GM18520 (cell line): ENCODE data around the gene ZSCAN29.

Experiments
- ATAC-seq: cut with Tn5 transposase; IDR thresholded peaks from one replicate; pipeline ENCODE4 v1.9.1; 2021; ENCODE audit not compliant: unreplicated experiment

Gene ZSCAN29

DNA sequence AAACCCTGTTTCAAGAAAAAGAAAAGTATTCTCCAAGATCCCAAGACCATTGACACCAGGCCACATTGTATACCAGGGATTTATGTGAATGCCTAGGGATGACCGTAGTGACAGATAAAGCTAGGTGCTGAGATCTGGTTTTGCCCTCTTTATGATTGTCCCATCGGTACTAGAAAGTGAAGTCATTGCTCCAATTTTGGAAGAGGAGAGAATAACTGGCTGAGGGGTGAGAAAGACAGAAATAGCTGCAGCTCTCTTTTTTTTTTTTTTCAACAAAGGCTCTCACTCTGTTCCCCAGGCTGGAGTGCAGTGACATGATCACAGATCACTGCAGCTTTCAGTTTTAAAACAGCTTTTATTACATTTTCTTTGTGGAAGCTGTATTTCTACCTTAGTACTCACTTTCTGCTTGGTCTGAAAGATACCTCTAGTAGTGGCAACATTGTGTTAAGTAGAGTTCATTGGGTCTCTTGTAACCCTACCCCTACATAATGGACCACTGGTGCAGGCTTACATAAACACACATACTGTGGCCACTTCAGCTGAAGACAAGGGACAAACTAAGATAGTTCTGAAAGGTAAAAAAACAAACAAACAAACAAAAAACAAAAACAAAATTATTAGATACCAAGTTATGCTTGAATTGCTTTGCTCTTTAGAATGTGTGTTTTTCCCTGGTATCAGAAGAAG is 18.0 kb downstream of the ZSCAN29 start:
- no peak for ATAC-seq

DNA sequence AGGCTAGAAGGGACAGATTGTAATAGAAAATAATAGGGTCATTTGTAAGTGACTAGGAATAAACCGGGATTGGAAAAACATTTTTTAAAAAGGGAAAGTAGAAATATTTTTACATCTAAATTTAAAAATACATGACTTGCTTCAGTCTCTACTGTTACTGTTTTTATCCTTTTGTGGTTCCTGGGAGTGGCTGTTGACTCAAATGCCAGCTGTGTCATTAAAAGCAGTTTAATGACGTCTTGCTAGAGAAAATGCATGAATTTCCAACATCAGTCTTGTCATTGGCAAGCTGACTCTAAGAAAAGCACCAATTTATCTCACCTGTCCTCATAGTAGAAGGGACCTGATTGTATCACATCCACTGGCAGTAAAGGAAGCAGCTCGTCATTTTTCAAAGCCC is 23.7 kb downstream of the ZSCAN29 start:
- ATAC-seq = no peak

DNA sequence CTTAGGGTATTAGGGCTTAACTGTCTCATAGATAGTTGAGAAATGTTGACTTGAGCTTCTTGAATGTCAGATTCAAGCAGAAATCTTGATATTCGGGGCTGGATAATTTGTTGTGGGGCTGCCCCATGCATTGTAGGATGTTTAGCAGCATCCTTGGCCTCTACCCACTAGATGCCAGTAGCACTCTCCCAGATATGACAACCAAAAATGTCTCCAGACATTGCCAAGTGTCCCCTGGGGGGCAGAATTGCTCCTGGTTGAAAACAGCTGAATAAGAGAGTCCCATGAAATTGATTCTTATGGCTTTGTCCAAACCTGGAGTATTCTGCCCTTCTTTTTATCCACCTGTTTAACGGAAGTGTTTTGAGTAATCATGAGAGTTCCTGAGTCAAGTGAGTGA is 24.5 kb downstream of the ZSCAN29 start:
- ATAC-seq = no peak

DNA sequence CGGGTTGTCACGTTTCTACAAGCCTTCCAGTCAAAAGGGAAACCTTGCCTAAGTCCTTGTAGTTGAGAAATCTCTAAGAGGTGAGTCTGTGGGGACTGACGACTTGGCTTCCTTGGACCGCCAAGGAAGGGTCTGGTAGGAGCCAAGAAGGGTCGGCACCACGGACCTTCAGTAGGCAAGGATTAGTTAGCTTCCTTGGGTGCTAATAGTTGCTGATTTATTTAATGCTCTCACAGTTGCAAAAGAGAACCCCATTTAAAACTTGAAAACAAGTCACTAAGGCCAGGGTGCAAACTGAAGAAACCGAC is 40.1 kb downstream of the ZSCAN29 start:
- ATAC-seq = peak; percentile 6

DNA sequence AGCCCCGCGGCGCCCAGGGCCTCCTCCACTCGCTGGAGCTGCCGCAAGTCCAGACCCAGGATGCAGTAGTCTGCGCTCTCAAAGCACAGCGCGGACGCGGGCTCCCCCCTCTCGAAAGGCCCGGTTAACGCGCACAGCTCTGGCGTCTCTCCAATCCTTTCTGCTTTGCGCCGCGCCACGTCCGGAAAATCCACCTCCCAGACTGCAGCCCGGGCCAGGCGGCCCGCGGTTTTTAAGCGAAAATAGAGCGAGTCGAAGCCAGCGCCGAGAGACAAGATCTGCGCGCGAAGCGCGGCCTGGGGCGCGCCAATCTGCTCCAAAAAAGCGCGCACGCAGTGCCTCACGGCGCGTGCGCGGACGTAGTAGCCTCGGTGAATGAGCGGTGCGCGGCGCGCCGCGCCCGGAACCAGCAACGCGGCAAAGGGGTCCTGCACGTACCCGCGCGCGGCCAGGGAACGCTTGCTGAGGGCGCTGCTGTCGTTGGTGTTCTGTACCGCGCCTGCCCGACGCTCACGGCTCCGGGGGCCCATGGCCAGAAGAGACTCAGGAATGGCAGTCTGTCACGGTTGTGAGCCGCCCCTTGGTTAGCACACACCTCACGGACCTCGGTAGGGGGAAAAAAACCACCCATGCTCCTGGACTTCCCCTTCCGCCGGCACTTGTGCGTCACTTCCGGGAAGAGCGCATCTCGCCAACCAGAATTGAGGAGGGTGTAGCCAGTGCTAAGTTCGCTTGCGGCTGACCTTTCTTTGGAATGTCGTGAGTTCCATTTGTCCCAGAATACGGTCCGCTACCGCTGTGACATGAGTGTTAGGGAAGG is 40.7 kb downstream of the ZSCAN29 start, which contains the start of gene LCMT2:
Gene LCMT2, minus strand, starts transcription at position 614 of the 820 bp plus-strand sequence. Its CDS starts 84 bp downstream, at position 530.
- peak; percentile 68 for ATAC-seq

DNA sequence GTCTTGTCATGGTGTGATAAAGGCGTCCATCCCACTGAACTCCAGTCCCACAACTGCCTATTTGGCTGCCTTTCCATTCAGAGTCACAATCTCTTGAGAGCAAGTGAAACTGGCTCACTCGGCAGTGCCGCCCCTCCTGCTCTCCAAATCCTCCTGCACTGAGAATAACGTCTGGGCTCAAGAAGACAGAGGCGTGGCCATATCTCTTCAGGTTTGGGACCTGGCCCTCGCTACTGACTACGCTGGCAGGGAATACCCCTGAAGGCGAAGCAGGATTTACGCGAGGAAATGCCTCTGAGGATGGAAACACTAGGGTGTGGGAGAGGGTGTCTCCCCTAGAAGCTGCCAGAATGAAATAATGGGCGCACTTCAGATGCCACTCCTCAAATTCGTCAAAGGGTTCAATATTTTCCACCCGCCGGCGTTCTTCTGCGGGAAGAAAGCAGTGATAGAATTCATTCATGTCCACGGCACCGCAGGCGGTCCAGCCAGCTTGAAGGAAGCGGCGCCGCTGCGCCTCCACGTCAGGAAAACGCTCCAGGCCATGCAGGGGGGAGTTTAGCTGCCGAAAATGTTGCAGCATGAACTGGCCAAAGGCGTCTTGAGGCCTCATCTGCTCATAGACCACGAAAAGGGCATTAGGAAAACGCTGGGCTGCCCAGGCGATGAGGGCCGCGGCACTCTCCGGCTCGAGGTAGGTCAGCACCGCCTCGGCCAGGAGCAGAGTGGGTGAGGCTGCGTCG is 41.5 kb downstream of the ZSCAN29 start:
- ATAC-seq = no peak

DNA sequence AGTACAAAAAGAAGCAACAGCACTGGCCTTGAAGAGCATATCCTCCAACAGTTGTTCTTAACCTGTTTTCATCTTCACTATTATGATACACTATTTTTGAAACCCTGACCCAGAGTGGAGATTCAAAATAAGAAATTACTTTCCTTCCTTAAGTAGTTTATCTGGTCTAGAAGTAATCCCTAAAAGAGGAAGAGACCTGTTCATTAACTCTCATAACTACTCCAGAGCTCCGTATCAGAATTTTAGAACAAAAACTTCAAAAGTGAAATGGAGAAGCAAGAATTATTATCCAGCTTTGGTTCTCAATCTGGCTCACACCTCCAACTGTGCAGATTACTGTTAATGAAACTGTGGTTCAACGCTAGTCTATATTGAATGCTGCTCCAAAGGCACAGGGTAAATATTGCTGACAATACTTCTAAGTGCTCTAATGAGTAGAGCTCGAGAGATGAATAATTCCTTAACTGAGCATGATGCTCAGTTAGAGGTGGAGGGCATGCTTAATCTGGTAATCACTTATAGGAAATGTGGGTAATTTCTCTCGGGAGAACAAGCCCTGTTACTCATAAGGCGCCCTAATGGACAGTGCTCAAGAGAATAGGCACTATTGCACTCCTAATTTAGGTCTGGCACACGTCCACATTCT is 45.7 kb downstream of the ZSCAN29 start:
- no peak for ATAC-seq

DNA sequence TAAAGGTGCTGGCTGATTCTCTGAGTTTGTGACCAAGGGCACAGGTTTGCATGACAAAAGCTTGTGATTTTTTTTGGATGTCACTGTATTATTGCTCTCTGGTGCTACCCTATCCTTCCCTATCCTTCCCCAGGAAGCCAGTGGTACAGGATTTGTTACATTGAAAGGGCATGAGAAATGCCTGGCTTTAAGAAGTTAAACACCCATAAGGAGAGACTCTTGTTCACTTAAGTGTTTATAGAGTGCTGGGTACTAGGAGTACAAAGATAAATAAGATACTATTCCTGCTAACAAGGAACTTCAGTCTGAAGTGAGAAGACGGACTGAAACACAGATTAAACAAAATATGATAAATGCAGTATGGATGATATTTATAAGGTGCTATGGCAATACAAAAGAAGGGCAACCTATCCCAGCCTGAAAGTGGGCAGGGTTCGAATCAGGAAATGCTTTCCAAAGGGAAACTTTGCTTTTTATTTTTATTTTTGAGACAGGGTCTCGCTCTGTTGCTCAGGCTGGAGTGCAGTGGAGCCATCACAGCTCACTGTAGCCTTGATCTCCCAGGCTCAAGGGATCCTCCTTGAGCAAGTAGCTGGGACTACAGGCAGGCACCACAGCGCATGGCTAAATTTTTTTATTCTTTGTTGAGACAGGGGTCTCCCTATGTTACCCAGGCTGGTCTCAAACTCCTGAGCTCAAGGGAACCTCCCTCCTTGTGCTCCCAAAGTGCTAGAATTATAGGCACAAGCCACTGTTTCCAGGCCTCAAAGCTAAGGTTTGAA is 51.7 kb downstream of the ZSCAN29 start:
- ATAC-seq = no peak

DNA sequence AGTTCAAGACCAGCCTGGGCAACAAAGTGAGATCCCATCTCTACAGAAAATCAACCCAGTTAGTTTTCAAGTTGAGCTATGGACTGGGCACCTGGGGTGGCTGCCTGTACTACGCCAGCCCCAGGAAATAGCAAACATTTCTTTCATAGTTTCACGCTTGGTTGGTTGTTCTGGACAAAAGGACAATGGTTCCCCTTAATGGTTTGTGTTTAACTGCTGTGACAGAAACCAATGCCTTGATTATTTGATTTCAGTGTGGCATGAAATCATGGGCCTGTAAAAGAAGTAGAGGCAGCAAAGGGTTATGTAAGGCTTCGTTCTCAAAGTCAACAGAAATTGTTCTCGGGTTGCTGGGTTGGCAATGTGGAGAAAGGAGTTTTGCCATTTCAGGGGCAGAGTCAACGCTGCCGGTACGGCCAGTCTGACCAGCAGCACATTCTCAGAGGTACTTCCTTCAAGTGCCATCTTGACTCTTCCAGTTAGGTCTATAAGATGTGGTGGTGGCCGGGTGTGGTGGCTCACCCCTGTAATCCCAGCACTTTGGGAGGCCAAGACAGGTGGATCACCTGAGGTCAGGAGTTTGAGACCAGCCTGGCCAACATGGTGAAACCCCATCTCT is 53.2 kb downstream of the ZSCAN29 start:
- no peak for ATAC-seq

DNA sequence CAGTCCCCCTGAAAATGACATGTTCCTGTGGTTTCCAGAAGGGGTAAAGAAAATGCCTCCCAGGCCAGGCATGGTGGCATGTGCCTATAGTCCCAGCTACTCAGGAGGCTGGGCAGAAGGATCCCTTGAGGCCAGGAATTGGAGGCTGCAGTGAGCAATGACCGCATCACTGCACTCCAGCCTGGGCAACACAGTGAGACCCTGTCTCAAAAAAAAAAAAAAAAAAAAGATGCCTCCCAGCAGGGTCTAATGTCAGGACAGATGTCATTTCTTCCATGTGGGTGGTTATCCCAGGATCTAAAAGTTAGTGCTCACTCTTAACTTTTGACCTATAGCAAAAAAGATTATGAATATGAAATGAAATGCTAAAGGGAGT is 53.9 kb downstream of the ZSCAN29 start:
- no peak for ATAC-seq

DNA sequence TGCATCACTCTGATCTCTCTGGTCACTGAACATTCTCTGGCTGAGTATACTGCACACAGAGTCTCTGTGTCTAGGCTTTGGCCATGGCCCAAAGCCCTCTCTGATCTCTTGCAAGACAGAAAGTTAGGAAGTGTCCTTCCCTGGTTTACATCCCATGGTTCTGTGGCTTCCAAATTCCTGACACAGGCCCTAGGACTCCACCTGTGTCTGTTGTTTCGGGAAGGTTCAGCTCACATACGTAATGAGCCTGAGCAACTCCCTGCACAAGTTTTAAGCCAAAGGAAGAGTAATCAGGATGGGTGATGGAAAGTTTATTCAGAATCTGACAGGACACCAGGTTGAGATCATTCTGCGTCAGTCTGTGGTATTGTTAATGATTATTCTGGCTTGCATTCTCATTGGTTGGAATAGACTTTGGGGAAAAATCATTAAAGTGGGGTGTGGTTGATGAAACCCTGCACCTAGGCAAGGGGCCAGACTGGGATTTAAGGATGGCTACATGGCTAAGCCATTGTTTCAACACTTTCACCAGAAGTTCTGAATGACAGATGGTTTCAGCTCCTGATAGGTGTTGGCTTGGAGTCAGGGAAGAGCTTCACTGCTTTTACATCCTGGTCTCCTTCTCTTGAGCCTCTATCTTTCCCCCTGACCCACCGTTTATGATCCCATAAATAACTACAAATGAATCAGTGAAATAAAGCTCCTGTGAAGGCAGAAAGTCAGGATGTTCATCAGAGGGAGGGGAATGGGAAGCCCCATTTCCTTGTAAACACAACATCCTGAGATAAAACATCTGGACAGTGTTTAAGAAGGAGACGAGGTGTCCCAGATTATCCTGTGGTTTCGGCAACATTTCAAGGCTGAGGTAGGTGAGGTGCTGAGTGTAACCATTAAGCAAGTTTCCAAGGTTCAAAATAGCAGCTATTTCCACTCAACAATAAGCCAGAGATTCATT is 54.5 kb downstream of the ZSCAN29 start:
- no peak for ATAC-seq

DNA sequence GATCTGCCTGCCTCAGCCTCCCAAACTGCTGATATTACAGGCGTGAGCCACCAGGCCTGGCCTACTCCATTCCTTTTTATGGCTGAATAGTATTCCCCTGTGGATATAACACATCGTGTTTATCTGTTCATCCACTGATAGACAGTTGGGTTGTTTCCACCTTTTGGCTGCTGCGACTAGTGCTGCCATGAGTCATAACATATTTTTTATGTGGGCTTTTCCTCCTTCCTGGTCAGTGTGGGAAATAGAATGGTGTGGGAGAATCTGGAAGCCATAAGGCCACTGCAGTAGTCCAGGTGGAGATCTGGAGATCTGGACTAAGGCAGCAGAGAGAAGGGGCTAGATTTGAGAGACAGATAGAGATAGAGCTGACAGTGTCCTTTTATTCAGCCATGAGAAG is 56.7 kb downstream of the ZSCAN29 start:
- ATAC-seq = no peak

DNA sequence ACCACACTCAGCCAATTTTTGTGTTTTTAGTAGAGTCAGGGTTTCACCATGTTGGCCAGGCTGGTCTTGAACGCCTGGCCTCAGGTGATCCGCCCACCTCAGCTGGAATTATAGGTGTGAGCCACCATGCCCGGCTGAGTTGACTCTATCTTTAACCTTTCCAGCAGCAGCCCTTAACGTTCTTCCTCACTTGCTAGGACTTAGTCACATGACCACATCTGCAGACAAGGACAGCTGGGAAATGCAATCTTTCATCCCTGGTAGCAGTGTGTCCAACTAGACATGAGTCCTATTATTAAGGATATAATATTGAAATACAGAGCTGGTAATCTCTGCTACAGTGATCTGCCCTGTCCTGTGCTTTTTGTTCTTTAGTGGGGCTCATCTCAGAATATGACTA is 58.5 kb downstream of the ZSCAN29 start:
- no peak for ATAC-seq
